Mesenchymal stem cell (in vitro differentiated cells and primary cell): Measurements from ENCODE around the gene KDM8.

Experiments
- DNase-seq: peaks from one replicate; pipeline ENCODE4 v3.0.0-alpha.2; 2013
- H2AFZ ChIP-seq: one replicate; pipeline ENCODE4 v1.6.1; 2013; ENCODE audit warnings: low read depth, mild to moderate bottlenecking, control low read depth, inconsistent platforms, low read length, moderate library complexity
- H2AK5ac ChIP-seq: 2 replicates; pipeline ENCODE4 v1.6.1; 2013; ENCODE audit warnings: low read length, moderate library complexity, mild to moderate bottlenecking, inconsistent platforms; ENCODE audit not compliant: severe bottlenecking
- H2BK120ac ChIP-seq: one replicate; pipeline ENCODE4 v1.6.1; 2013; ENCODE audit warnings: low read depth, mild to moderate bottlenecking, inconsistent platforms, low read length, moderate library complexity
- H2BK12ac ChIP-seq, 2 experiments: one replicate each; pipeline ENCODE4 v1.6.1; 2013; ENCODE audit warnings: inconsistent platforms in 2 of 2, low read length in 2 of 2, mild to moderate bottlenecking in 2 of 2, moderate library complexity in 2 of 2, control low read depth in 1 of 2
- H2BK15ac ChIP-seq: one replicate; pipeline ENCODE4 v1.6.1; 2013; ENCODE audit warnings: mild to moderate bottlenecking, low read depth, inconsistent platforms; ENCODE audit not compliant: poor library complexity, severe bottlenecking
- H2BK5ac ChIP-seq: 2 replicates; pipeline ENCODE4 v1.6.1; 2013; ENCODE audit warnings: low read depth, mild to moderate bottlenecking, low read length, control low read depth, inconsistent platforms; ENCODE audit not compliant: poor library complexity, severe bottlenecking
- H3K14ac ChIP-seq, 2 experiments: one replicate each; pipeline ENCODE4 v1.6.1; 2013; ENCODE audit warnings: inconsistent platforms in 2 of 2, low read length in 2 of 2, control low read depth in 1 of 2, mild to moderate bottlenecking in 1 of 2, moderate library complexity in 1 of 2
- H3K18ac ChIP-seq, 2 experiments: one replicate each; pipeline ENCODE4 v1.6.1; 2013; ENCODE audit warnings: inconsistent platforms in 2 of 2, low read length in 2 of 2, control low read depth in 1 of 2, low read depth in 1 of 2, mild to moderate bottlenecking in 1 of 2
- H3K23ac ChIP-seq, 2 experiments: one replicate each; pipeline ENCODE4 v1.6.1; 2013; ENCODE audit warnings: inconsistent platforms in 2 of 2, low read length in 2 of 2, mild to moderate bottlenecking in 2 of 2, moderate library complexity in 2 of 2, control low read depth in 1 of 2
- H3K27ac ChIP-seq: 2 replicates; pipeline ENCODE4 v1.5.1; 2013; ENCODE audit warnings: mild to moderate bottlenecking, moderate library complexity, low read length, control low read depth, inconsistent platforms; ENCODE audit not compliant: poor library complexity, severe bottlenecking
- H3K27me3 ChIP-seq, 2 experiments: 2 replicates each; pipeline versions ENCODE4 v1.6.1 to v1.7.0; 2013; ENCODE audit warnings: low read length in 2 of 2, mild to moderate bottlenecking in 2 of 2, moderate library complexity in 2 of 2, control low read depth in 1 of 2, inconsistent platforms in 1 of 2; ENCODE audit not compliant: control insufficient read depth in 1 of 2, insufficient read depth in 1 of 2
- H3K36me3 ChIP-seq, 2 experiments: 2 replicates each; pipeline versions ENCODE4 v1.6.1 to v1.7.0; 2013; ENCODE audit warnings: low read length in 2 of 2, control low read depth in 1 of 2, inconsistent platforms in 1 of 2, low read depth in 1 of 2, mild to moderate bottlenecking in 1 of 2; ENCODE audit not compliant: insufficient read depth in 2 of 2, control insufficient read depth in 1 of 2
- H3K4ac ChIP-seq, 2 experiments: one replicate each; pipeline ENCODE4 v1.6.1; 2013; ENCODE audit warnings: inconsistent platforms in 2 of 2, low read length in 2 of 2, mild to moderate bottlenecking in 2 of 2, moderate library complexity in 2 of 2, control low read depth in 1 of 2, low read depth in 1 of 2
- H3K4me1 ChIP-seq: 2 replicates; pipeline ENCODE4 v1.6.1; 2013; ENCODE audit warnings: low read depth, low read length, control low read depth; ENCODE audit not compliant: control insufficient read depth, insufficient read depth
- H3K4me2 ChIP-seq: 2 replicates; pipeline ENCODE4 v1.6.1; 2013; ENCODE audit warnings: low read length, mild to moderate bottlenecking, inconsistent platforms; ENCODE audit not compliant: poor library complexity, severe bottlenecking
- H3K4me3 ChIP-seq, 2 experiments: 2 replicates each; pipeline versions ENCODE4 v1.5.1 to v1.7.0; 2013; ENCODE audit warnings: low read length in 2 of 2, mild to moderate bottlenecking in 2 of 2, control low read depth in 1 of 2, low read depth in 1 of 2; ENCODE audit not compliant: insufficient read depth in 1 of 2
- H3K79me1 ChIP-seq: replicated peaks from 2 replicates; pipeline ENCODE4 v1.6.1; 2013; ENCODE audit warnings: mild to moderate bottlenecking, control low read depth, low read length, inconsistent platforms; ENCODE audit not compliant: poor library complexity, severe bottlenecking
- H3K9ac ChIP-seq: 2 replicates; pipeline ENCODE4 v1.7.0; 2013; ENCODE audit warnings: mild to moderate bottlenecking, low read length, moderate library complexity
- H3K9me3 ChIP-seq: 2 replicates; pipeline ENCODE4 v1.7.0; 2013; ENCODE audit warnings: mild to moderate bottlenecking, low read length; ENCODE audit not compliant: control insufficient read depth
- H4K8ac ChIP-seq: one replicate; pipeline ENCODE4 v1.6.1; 2013; ENCODE audit warnings: inconsistent platforms, mild to moderate bottlenecking, low read length, moderate library complexity
- H4K91ac ChIP-seq: one replicate; pipeline ENCODE4 v1.6.1; 2013; ENCODE audit warnings: mild to moderate bottlenecking, low read length, inconsistent platforms
- WGBS: methylation state at CpG from one replicate; pipeline ENCODE4 v1.1.7; 2013; ENCODE audit warnings: mixed read lengths; 5-methylcytosine and 5-hydroxymethylcytosine counted together

The KDM8 gene

GRCh38 chr16:27197004-27197403 lies 6.3 kb upstream of the KDM8 start:
- WGBS: 81% methylated on average over 4 of the region's 4 CpGs
- Histone ChIP-seq H3K4ac (no peak overlapping the region), H3K14ac (no peak overlapping the region), H3K4me2 (no peak overlapping the region), H3K4me3 (no peak overlapping the region), H3K36me3 (no peaks in the 10 kb centered on the region), H3K9me3 (no peaks in the 10 kb centered on the region), H2BK120ac (no peak overlapping the region), H2AFZ (no peak overlapping the region), H3K18ac (no peak overlapping the region), H2BK12ac (no peak overlapping the region), H4K8ac (no peak overlapping the region), H2BK15ac (no peak overlapping the region), H4K91ac (no peak overlapping the region), H3K9ac (no peak overlapping the region), H3K27ac (no peak overlapping the region), H3K4me1 (no peaks in the 10 kb centered on the region), H2BK5ac (no peak overlapping the region), H3K27me3 (peaks cover 6 to 24% of the 10 kb centered on the region in 2 experiments), H2AK5ac (no peak overlapping the region), H3K79me1 (no peaks in the 10 kb centered on the region), H3K23ac (no peak overlapping the region)
- DNase-seq: no peak

GRCh38 chr16:27198451-27199234 lies 4.7 kb upstream of the KDM8 start:
- Histone ChIP-seq H3K14ac (no peak overlapping the region), H2AFZ (no peak overlapping the region), H3K4me1 (peaks cover 2% of the 10 kb centered on the region), H2AK5ac (no peak overlapping the region), H3K27ac (no peak overlapping the region), H2BK120ac (no peak overlapping the region), H3K4me2 (no peak overlapping the region), H3K9me3 (no peaks in the 10 kb centered on the region), H3K79me1 (no peaks in the 10 kb centered on the region), H4K8ac (no peak overlapping the region), H3K4me3 (no peak overlapping the region), H2BK12ac (no peak overlapping the region), H3K36me3 (no peaks in the 10 kb centered on the region), H4K91ac (no peak overlapping the region), H2BK5ac (no peak overlapping the region), H3K27me3 (peaks cover 6 to 24% of the 10 kb centered on the region in 2 experiments), H3K23ac (no peak overlapping the region), H2BK15ac (no peak overlapping the region), H3K18ac (no peak overlapping the region), H3K4ac (no peak overlapping the region), H3K9ac (no peak overlapping the region)
- no peak for DNase-seq
- 94% methylated on average over 12 of the region's 12 CpGs for WGBS

GRCh38 chr16:27199235-27199586 lies 4.1 kb upstream of the KDM8 start:
- peaks cover 2% of the 10 kb centered on the region for H3K4me1 ChIP-seq
- no peaks in the 10 kb centered on the region for H3K9me3 ChIP-seq
- no peak overlapping the region for H3K27ac ChIP-seq
- H2BK15ac ChIP-seq: no peak overlapping the region
- H2BK5ac ChIP-seq: no peak overlapping the region
- H3K23ac ChIP-seq: no peak overlapping the region
- H3K14ac ChIP-seq: no peak overlapping the region
- no peak overlapping the region for H4K91ac ChIP-seq
- WGBS: 87% methylated on average over 3 of the region's 3 CpGs
- peaks cover 6 to 24% of the 10 kb centered on the region in 2 experiments for H3K27me3 ChIP-seq
- no peak overlapping the region for H4K8ac ChIP-seq
- no peak overlapping the region for H3K9ac ChIP-seq
- H3K4me3 ChIP-seq: no peak overlapping the region
- peaks cover 1% of the 10 kb centered on the region for H3K79me1 ChIP-seq
- no peak overlapping the region for H3K18ac ChIP-seq
- H2AFZ ChIP-seq: no peak overlapping the region
- H2BK120ac ChIP-seq: no peak overlapping the region
- H2AK5ac ChIP-seq: no peak overlapping the region
- no peak overlapping the region for H2BK12ac ChIP-seq
- no peak for DNase-seq
- no peak overlapping the region for H3K4me2 ChIP-seq
- no peaks in the 10 kb centered on the region for H3K36me3 ChIP-seq
- H3K4ac ChIP-seq: no peak overlapping the region

GRCh38 chr16:27199736-27200135 lies 3.6 kb upstream of the KDM8 start:
- Histone ChIP-seq H2BK15ac (no peak overlapping the region), H2AK5ac (no peak overlapping the region), H3K4me1 (peaks cover 6% of the 10 kb centered on the region), H2BK12ac (no peak overlapping the region), H3K9me3 (no peaks in the 10 kb centered on the region), H3K18ac (no peak overlapping the region), H3K4ac (no peak overlapping the region), H2BK120ac (no peak overlapping the region), H3K9ac (no peak overlapping the region), H2AFZ (no peak overlapping the region), H4K91ac (no peak overlapping the region), H3K4me2 (no peak overlapping the region), H3K79me1 (peaks cover 5% of the 10 kb centered on the region), H2BK5ac (no peak overlapping the region), H3K23ac (no peak overlapping the region), H3K4me3 (no peak overlapping the region), H4K8ac (no peak overlapping the region), H3K36me3 (no peaks in the 10 kb centered on the region), H3K27ac (no peak overlapping the region), H3K27me3 (peaks cover 6 to 24% of the 10 kb centered on the region in 2 experiments), H3K14ac (no peak overlapping the region)
- DNase-seq: peak; percentile 10
- 90% methylated on average over 1 of the region's 1 CpG for WGBS
